Activated naive CD4-positive, alpha-beta T cell treated with anti-CD3 and anti-CD28 coated beads for 36 hours (primary cell): ENCODE data around the gene SMAD2. TPM values are rescaled to one million over a fixed set of nuclear protein-coding genes. Genes with fewer than 3 reads are reported as not detected.

ENCODE experiments used
- CTCF ChIA-PET: fragments of 350-600 bp; sonication (Branson Sonifier 250); formaldehyde crosslinking; loops from one replicate; lab custom pipeline; 2021; ENCODE audit warnings: antibody characterized with exemption; lab: Charles Lee
- DNase-seq: peaks from one replicate; pipeline ENCODE4 v3.0.0-alpha.2; 2020
- H3K27ac Mint-ChIP-seq: one replicate; pipeline ENCODE4 v1.8.0; 2021; ENCODE audit warnings: mild to moderate bottlenecking, mixed read lengths
- H3K27me3 Mint-ChIP-seq: one replicate; pipeline ENCODE4 v1.8.0; 2021; ENCODE audit warnings: low read depth, mixed read lengths
- H3K36me3 Mint-ChIP-seq: one replicate; pipeline ENCODE4 v1.8.0; 2021; ENCODE audit warnings: low read depth, mixed read lengths
- H3K4me1 Mint-ChIP-seq: one replicate; pipeline ENCODE4 v1.8.0; 2021; ENCODE audit warnings: low read depth, mixed read lengths
- H3K4me3 Mint-ChIP-seq: one replicate; pipeline ENCODE4 v1.8.0; 2021; ENCODE audit warnings: mild to moderate bottlenecking, moderate library complexity, mixed read lengths
- H3K9me3 Mint-ChIP-seq: one replicate; pipeline ENCODE4 v1.8.0; 2021; ENCODE audit warnings: mixed read lengths
- intact Hi-C: fragments of 100-400 bp; cut with micrococcal nuclease; formaldehyde crosslinking; loops from one replicate; pipeline ENCODE4 v1.15.1; 2023
- total RNA-seq, 2 experiments: library from RNA; stranded (reverse); gene quantifications; one replicate each; pipeline ENCODE4 v1.2.3, GENCODE V29; 2021

The SMAD2 gene
- total RNA-seq, 2 experiments from 2014 or later: 106 to 116 TPM

DNA sequence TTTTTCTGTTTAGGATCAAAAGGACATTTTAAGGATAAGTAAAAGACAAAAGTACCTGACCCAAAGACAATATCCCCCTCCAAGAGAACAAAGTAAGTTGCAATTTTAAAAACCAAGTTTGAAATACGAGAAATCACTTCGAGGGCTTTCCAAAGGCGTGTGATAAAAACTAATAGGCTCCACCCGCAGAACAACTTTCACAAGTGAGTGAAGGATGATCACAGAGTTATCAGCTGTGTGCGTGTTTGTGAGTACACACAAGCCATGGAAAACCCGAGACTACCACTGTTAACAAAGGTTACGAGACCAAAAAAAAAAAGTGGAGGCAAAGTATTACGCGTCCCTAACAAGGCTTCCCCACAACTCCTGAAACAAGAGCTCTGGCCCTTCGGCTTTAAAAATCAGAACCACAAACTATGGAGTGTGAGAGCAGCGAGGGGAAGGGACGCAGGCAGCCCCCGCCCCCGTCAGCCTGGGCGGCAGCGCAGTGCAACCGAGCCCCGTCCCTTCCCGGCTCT is 719 bp downstream of the SMAD2 start:
- H3K27me3 Mint-ChIP-seq: no peaks in the 10 kb centered on the region
- H3K9me3 Mint-ChIP-seq: no peaks in the 10 kb centered on the region
- H3K36me3 Mint-ChIP-seq: no peaks in the 10 kb centered on the region
- peak; percentile 47 for DNase-seq
- peak overlapping the region; percentile 81 for H3K4me3 Mint-ChIP-seq
- H3K27ac Mint-ChIP-seq: peak overlapping the region; percentile 85
- peaks cover 48% of the 10 kb centered on the region for H3K4me1 Mint-ChIP-seq
- intact Hi-C loops: loop anchor here (1.0 to 10.0 kb wide), 8 partner anchors 17 to 1563 kb away; partner anchors contain the start of genes HDHD2 and RPL17
- CTCF ChIA-PET: interaction anchor here (0.6 to 1.3 kb wide), 2 partner anchors 25 to 82 kb away, joined by 3 read pairs; no protein-coding TSS in a partner anchor

DNA sequence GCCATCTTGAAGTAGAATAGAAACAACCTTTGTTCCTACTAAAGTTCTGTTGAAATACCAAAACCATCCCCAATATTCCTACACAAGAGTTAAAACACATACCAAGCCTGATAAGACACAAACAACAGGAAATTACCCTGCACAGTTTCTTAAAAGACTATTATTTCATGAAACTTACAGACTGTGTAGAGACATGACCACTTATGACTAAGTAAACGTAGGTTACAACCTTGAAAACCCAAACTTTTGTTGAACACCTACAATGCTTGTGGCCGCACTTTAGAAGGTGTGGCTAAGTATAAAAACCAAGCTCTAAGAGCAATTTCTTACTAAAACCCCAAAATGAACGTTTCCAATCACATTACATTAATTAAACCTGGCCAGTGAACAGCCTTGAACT is 2.0 kb downstream of the SMAD2 start:
- peak; percentile 32 for DNase-seq
- H3K9me3 Mint-ChIP-seq: no peaks in the 10 kb centered on the region
- H3K4me3 Mint-ChIP-seq: peak overlapping the region; percentile 58
- H3K4me1 Mint-ChIP-seq: peaks cover 56% of the 10 kb centered on the region
- no peaks in the 10 kb centered on the region for H3K27me3 Mint-ChIP-seq
- H3K36me3 Mint-ChIP-seq: no peaks in the 10 kb centered on the region
- peak overlapping the region; percentile 73 for H3K27ac Mint-ChIP-seq
- intact Hi-C loops: loop anchor here (5.0 kb wide), 1 partner anchor 51 kb away; no protein-coding TSS in a partner anchor
- CTCF ChIA-PET: no interaction called here

DNA sequence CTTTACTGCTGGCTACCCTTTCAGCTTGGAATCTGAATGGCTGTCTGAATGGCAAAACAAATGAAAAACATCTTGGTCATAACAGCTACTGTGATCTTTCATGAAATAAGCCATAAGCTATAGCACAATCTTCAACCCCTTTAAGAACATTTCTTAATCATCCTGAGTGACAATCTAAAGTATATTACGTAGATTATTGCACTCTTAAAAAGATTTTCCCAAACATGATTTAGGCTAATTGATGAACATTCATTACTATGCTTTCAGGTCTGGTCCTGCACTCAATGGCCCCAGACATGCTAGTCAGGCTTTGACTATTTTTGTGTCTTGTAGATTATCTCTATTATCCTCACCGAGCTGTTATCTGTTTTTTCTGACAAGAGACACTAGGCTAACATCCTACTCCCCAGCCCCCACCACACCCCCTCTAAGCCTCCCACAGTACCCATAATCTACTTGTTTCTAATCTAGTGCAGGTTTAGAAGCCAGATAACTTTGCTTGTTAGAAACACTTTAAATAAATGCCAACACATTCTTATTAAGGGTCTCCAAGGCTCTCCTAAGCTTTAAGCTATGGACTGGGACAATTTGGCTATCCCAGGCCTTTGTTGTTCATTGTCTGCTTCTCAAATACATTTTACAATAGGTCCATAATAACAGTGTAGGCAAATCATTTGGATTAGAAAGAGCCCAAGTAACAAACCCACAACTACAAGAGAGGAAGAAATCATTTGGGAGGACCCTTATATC is 4.2 kb downstream of the SMAD2 start:
- H3K36me3 Mint-ChIP-seq: peaks cover 3% of the 10 kb centered on the region
- no peaks in the 10 kb centered on the region for H3K9me3 Mint-ChIP-seq
- peaks cover 64% of the 10 kb centered on the region for H3K4me1 Mint-ChIP-seq
- no peak for DNase-seq
- no peak overlapping the region for H3K27ac Mint-ChIP-seq
- H3K4me3 Mint-ChIP-seq: no peak overlapping the region
- H3K27me3 Mint-ChIP-seq: no peaks in the 10 kb centered on the region
- intact Hi-C loops: loop anchor here (5.0 kb wide), 1 partner anchor 49 kb away; no protein-coding TSS in a partner anchor
- CTCF ChIA-PET: no interaction called here

DNA sequence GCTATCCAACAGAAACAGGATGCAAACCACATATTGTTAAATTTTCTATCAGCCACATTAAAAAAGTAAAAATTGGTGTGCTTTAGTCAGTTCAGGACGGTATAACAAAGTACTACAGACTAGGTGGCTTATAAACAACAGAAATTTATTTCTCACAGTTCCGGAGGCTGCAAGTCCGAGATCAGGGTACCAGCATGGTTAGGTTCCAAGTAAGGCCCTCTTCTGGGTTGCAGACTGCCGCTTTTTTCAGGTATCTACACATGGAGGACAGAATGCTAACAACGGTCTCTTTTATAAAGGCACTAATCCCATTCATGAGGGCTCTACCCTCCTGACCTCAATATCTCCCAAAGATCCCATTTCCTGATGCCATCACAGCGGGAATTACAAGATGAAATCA is 10.5 kb downstream of the SMAD2 start:
- Mint-ChIP-seq H3K9me3 (no peaks in the 10 kb centered on the region), H3K36me3 (peaks cover 10% of the 10 kb centered on the region), H3K4me1 (peaks cover 76% of the 10 kb centered on the region), H3K4me3 (no peak overlapping the region), H3K27ac (no peak overlapping the region), H3K27me3 (no peaks in the 10 kb centered on the region)
- intact Hi-C loops: no loop called here
- CTCF ChIA-PET: interaction anchor here (0.6 kb wide), 1 partner anchor 28 kb away, joined by 3 read pairs; no protein-coding TSS in a partner anchor
- DNase-seq: no peak

DNA sequence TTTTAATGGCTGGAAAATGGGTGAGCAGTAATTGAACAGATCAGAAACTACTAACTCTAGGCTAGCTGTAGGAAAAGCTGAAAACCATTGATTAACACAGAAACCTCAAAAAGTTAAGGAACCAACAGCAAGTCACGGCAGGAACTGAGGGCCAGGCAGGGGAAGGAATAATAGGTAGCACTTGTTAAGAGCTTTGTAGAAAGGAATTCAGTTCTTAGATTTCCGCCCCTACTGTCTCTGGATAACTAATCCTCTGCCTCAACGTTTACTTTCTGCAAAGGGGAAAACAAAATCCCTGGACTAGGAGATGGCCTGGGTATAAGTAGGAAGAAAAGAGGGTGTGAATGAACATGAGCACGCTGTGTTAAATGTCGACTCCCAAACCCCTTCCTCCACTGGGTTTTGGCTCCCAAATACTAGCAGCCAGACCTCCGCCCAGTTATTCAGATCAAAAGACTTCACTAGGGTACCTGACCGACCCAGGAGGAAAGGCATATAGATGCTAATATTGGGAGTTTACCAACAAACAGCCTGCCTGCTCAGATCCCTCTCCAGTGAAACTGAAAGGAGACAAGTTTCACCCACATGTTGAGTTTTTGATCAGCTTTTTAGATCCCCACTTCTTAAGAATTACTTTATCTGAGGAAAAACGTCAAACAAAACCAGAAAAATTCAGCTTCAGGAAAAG is 12.4 kb downstream of the SMAD2 start:
- CTCF ChIA-PET: interaction anchor here (0.9 kb wide), 1 partner anchor 14 kb away, joined by 5 read pairs; no protein-coding TSS in a partner anchor
- H3K9me3 Mint-ChIP-seq: no peaks in the 10 kb centered on the region
- H3K27ac Mint-ChIP-seq: peak overlapping the region; percentile 20
- intact Hi-C loops: no loop called here
- H3K27me3 Mint-ChIP-seq: no peaks in the 10 kb centered on the region
- peaks cover 10% of the 10 kb centered on the region for H3K36me3 Mint-ChIP-seq
- no peak overlapping the region for H3K4me3 Mint-ChIP-seq
- DNase-seq: no peak
- H3K4me1 Mint-ChIP-seq: peaks cover 82% of the 10 kb centered on the region

DNA sequence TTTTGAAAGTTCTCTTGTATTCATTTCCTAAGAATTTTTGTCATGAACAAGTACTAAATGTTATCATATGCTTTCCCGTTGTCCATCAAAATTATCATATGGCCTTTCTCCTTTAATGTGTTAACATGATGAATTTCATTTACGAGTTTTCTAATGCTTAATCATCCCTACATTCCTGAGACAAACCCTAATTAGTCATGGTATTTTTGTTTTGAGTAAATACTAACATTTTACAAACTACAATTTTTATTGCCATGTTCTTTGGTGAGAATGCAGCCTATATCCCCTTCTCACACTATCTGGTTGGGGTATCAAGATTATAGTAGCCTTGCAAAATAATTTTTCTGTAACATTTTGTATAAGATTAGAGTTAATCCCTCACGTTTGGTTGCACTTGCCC is 14.5 kb downstream of the SMAD2 start:
- intact Hi-C loops: no loop called here
- DNase-seq: no peak
- CTCF ChIA-PET: interaction anchor here (0.7 kb wide), 1 partner anchor 9 kb away, joined by 4 read pairs; no protein-coding TSS in a partner anchor
- H3K9me3 Mint-ChIP-seq: no peaks in the 10 kb centered on the region
- peaks cover 86% of the 10 kb centered on the region for H3K4me1 Mint-ChIP-seq
- H3K27me3 Mint-ChIP-seq: no peaks in the 10 kb centered on the region
- peaks cover 8% of the 10 kb centered on the region for H3K36me3 Mint-ChIP-seq
- no peak overlapping the region for H3K27ac Mint-ChIP-seq
- no peak overlapping the region for H3K4me3 Mint-ChIP-seq

DNA sequence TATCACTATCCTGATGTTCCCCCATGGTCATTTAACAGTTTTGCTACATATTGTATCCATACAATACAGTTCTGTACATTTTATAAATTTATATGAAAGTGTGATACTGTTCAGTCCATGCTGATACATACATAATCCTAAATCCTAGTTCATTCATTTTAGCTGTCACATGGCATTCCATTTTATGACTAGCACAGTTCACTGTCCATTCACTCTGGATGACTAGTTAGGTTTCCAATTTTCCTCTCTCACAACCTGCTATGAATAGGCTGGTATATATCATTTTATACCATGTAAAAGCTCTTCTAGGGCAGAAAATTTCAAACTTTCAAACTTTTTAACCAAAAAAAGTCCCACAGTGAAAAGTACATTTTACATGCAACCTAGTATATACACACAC is 15.2 kb downstream of the SMAD2 start:
- no peak overlapping the region for H3K4me3 Mint-ChIP-seq

DNA sequence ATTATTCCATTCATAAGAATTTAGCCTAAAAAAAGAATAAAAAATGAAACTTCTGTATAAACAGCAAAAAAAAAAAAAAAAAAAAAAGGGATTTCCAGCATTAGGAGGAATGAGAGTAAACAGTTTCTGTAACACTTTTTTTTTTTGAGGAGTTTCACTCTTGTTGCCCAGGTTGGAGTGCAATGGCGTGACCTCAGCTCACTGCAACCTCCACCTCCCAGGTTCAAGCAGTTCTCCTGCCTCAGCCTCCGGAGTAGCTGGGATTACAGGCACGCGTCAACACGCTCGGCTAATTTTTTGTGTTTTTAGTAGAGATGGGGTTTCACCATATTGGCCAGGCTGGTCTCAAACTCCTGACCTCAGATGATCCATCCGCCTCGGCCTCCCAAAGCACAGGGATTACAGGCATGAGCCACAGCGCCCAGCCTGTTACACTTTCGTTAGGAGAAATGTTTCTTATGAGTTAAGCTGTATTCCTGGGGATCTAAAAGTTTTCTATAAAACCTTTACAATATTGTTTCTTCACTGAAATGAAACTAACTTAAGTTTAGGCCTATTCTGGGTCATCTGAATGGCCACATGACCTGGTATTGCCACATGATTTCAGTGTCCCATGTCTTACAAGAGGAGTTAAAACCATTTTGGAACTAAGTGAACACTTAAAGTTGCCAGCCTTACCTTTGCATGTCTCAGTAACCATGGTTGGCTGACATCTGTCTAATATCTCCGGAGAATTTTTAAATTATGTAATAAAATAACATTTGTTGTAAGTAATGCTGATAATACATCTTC is 17.5 kb downstream of the SMAD2 start:
- Mint-ChIP-seq H3K36me3 (peaks cover 6% of the 10 kb centered on the region), H3K4me3 (peak overlapping the region; percentile 32), H3K4me1 (peaks cover 86% of the 10 kb centered on the region), H3K9me3 (no peaks in the 10 kb centered on the region), H3K27me3 (no peaks in the 10 kb centered on the region), H3K27ac (peak overlapping the region; percentile 59)
- intact Hi-C loops: loop anchor here (1.0 to 2.0 kb wide), 3 partner anchors 12 to 28 kb away; partner anchors contain the start of gene SMAD2
- CTCF ChIA-PET: interaction anchor here (0.7 kb wide), 3 partner anchors 26 to 81 kb away, joined by 3 read pairs; no protein-coding TSS in a partner anchor
- no peak for DNase-seq

More for the DNA sequence above, 15.2 kb downstream of the SMAD2 start:
- no peak overlapping the region for H3K27ac Mint-ChIP-seq
- no peaks in the 10 kb centered on the region for H3K9me3 Mint-ChIP-seq
- peaks cover 8% of the 10 kb centered on the region for H3K36me3 Mint-ChIP-seq
- peaks cover 89% of the 10 kb centered on the region for H3K4me1 Mint-ChIP-seq
- CTCF ChIA-PET: interaction anchor here (0.6 to 0.7 kb wide), 2 partner anchors 10 to 15 kb away, joined by 3 to 4 read pairs; no protein-coding TSS in a partner anchor
- H3K27me3 Mint-ChIP-seq: no peaks in the 10 kb centered on the region
- DNase-seq: no peak
- intact Hi-C loops: no loop called here

DNA sequence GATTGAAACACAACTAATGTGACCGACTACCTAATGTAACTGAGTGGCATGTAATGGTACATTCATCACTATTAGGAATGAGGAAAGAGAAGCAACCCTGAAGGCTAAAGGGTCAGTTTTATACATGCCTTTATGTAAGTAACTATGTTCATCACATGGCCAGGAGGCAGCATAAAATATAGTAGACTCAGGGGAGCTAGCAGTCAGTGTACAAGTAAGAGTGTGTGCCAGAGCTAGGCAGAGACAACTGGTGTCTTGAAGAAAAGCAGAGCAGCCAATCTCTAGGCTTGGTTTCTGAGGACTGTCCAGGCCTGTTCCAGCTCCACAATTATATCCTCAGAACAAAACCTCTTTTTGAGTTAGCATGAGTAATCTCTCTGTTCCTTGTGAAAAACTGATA is 18.1 kb downstream of the SMAD2 start:
- peak; percentile 41 for DNase-seq
- H3K9me3 Mint-ChIP-seq: peaks cover 1% of the 10 kb centered on the region
- peaks cover 84% of the 10 kb centered on the region for H3K4me1 Mint-ChIP-seq
- intact Hi-C loops: loop anchor here (1.0 to 2.0 kb wide), 3 partner anchors 11 to 28 kb away; partner anchors contain the start of gene SMAD2
- no peak overlapping the region for H3K4me3 Mint-ChIP-seq
- H3K36me3 Mint-ChIP-seq: peaks cover 8% of the 10 kb centered on the region
- no peaks in the 10 kb centered on the region for H3K27me3 Mint-ChIP-seq
- H3K27ac Mint-ChIP-seq: peak overlapping the region; percentile 59
- CTCF ChIA-PET: interaction anchor here (0.7 kb wide), 1 partner anchor 80 kb away, joined by 3 read pairs; no protein-coding TSS in a partner anchor

DNA sequence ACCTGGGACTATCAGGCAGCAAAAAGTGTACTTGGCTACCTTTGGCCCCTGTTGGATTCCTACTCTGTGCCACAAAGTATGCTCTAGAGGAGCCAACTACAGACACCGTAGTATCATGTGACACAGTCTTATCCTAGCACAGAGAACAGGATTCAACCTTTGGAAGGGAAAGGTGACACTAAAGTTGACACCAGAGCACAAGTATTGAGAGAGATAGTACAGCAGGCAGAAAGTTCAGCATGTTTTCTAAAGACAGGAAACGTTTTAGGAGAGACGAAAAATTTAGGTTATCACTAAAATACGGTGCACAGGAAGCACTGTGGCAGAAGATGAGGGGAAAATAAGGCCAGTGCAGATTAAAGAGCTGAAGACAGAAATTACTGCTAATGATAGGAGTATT is 18.6 kb downstream of the SMAD2 start:
- Mint-ChIP-seq H3K9me3 (peaks cover 6% of the 10 kb centered on the region), H3K4me3 (no peak overlapping the region), H3K27me3 (no peaks in the 10 kb centered on the region), H3K36me3 (peaks cover 12% of the 10 kb centered on the region), H3K27ac (peak overlapping the region; percentile 59), H3K4me1 (peaks cover 86% of the 10 kb centered on the region)
- CTCF ChIA-PET: interaction anchor here (0.7 kb wide), 1 partner anchor 80 kb away, joined by 3 read pairs; no protein-coding TSS in a partner anchor
- intact Hi-C loops: loop anchor here (1.0 to 2.0 kb wide), 3 partner anchors 11 to 27 kb away; partner anchors contain the start of gene SMAD2
- no peak for DNase-seq

DNA sequence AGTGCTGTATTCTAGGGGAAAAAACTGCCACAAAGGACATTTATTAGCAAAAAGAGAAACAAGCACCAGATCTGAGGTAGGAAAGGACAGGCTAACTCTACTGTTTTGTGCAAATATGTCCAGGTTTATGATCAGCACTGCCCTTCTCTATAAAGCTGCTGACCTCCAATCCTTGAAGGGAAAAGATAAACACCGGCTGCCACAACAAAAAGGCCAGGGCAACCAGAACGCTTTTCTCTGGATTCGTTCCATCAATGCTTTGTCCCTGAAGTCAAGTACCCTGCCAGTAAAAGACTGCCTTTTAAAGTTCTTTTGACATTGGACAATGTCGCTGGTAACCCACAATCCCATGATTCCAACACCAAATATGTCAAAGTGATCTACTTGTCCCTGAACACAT is 21.0 kb downstream of the SMAD2 start:
- no peak overlapping the region for H3K27ac Mint-ChIP-seq
- H3K27me3 Mint-ChIP-seq: no peaks in the 10 kb centered on the region
- intact Hi-C loops: no loop called here
- no peak overlapping the region for H3K4me3 Mint-ChIP-seq
- H3K9me3 Mint-ChIP-seq: peaks cover 20% of the 10 kb centered on the region
- no peak for DNase-seq
- CTCF ChIA-PET: no interaction called here
- H3K4me1 Mint-ChIP-seq: peaks cover 81% of the 10 kb centered on the region
- peaks cover 23% of the 10 kb centered on the region for H3K36me3 Mint-ChIP-seq
